ENCODE data around the gene KRT6B. TPM values are rescaled to one million over a fixed set of nuclear protein-coding genes. Genes with fewer than 3 reads are reported as not detected.

The KRT6B gene
- total and polyA plus RNA-seq, 2 donors (not counting 3 experiments of a cell fraction or from before 2014, with no cell fraction given): 0.03 TPM; not detected in 1

GRCh38 chr12:52496054-52496453 lies 44.1 kb upstream of the KRT6B start:
- ChIA-PET POLR2A (no interaction called here), CTCF (no interaction called here)
- H4K20me1 ChIP-seq (replicated peaks; ENCODE audit: control insufficient read depth, extremely low read depth, insufficient read depth, low read length): no peaks in the 10 kb centered on the region
- H3K9me1 ChIP-seq (replicated peaks; ENCODE audit: control insufficient read depth, extremely low read depth, insufficient read depth, low read length): no peaks in the 10 kb centered on the region
- peaks cover 10% of the 10 kb centered on the region in 2 experiments for H3K27me3 ChIP-seq (ENCODE audit: control insufficient read depth in 2 of 2, insufficient read depth in 2 of 2, low read length in 2 of 2)
- FAIRE-seq: no peak
- no peaks in the 10 kb centered on the region for H3K4me1 ChIP-seq (ENCODE audit: control insufficient read depth, extremely low read depth, insufficient read depth, low read length)
- no peak overlapping the region for H3K4me3 ChIP-seq (replicated peaks in 1 of 3; ENCODE audit: insufficient read depth in 1 of 3, low read depth in 1 of 3, low read length in 3 of 3)
- no peak overlapping the region for H3K9ac ChIP-seq (replicated peaks; ENCODE audit: extremely low read depth, insufficient read depth, low read length)
- no peak for DNase-seq (ENCODE audit: low read depth, low spot score)
- no peak overlapping the region for H3K27ac ChIP-seq (ENCODE audit: insufficient read depth, low read depth, low read length)
- TF ChIP-seq GATA2 (IDR thresholded peaks at IDR 0.05; ENCODE audit: insufficient read depth, insufficient read length, low read depth, low read length) (no peak), POLR2A (IDR thresholded peaks at IDR 0.05; ENCODE audit: low read depth, low read length) (no peak), CTCF (IDR thresholded peaks at IDR 0.05; ENCODE audit: extremely low read depth in 1 of 2, insufficient read depth in 1 of 2, low read depth in 1 of 2, low read length in 2 of 2) (no peak), MYC (IDR thresholded peaks at IDR 0.05; ENCODE audit: low read depth, low read length) (no peak), FOS (IDR thresholded peaks at IDR 0.05; ENCODE audit: borderline replicate concordance, insufficient read depth, low read length) (no peak), JUN (IDR thresholded peaks at IDR 0.05; ENCODE audit: borderline replicate concordance, insufficient read depth, insufficient read length, low read depth) (no peak), POLR2AphosphoS5 (IDR thresholded peaks at IDR 0.05; ENCODE audit: insufficient read depth, low read depth, low read length) (no peak), EZH2 (IDR thresholded peaks at IDR 0.05; ENCODE audit: borderline replicate concordance, low read depth, low read length, severe bottlenecking) (no peak), MAX (IDR thresholded peaks at IDR 0.05; ENCODE audit: insufficient read depth, insufficient read length) (no peak)
- H2AFZ ChIP-seq (ENCODE audit: low read depth, low read length): no peak overlapping the region
- no TSS peak for BruUV-seq (replicated peaks)
- H3K79me2 ChIP-seq (ENCODE audit: control insufficient read depth, insufficient read depth, low read length): no peaks in the 10 kb centered on the region
- dilution Hi-C loops (cut with MboI; ENCODE audit: extremely low pct_ligation_motif_present, low sequenced_read_pairs) (no loop called here), intact Hi-C loops (cut with micrococcal nuclease) (no loop called here)
- no peaks in the 10 kb centered on the region for H3K9me3 ChIP-seq (replicated peaks; ENCODE audit: control insufficient read depth, insufficient read depth, low read length)
- H3K36me3 ChIP-seq (ENCODE audit: control insufficient read depth in 2 of 2, extremely low read depth in 1 of 2, insufficient read depth in 2 of 2, low read length in 2 of 2): no peaks in the 10 kb centered on the region
- no peak overlapping the region for H3K4me2 ChIP-seq (ENCODE audit: insufficient read depth, low read length)
